Liver (tissue), 9 donors: ENCODE measurements around the gene CIPC. TPM values are rescaled to one million over a fixed set of nuclear protein-coding genes. Genes with fewer than 3 reads are reported as not detected.

Experiments
- DNase-seq: peaks from one replicate; pipeline ENCODE4 v3.0.0-alpha.2; 2017; ENCODE audit warnings: low spot score
- H3K27ac ChIP-seq, 2 donors: one replicate each; pipeline ENCODE4 v1.7.0; 2013; ENCODE audit warnings: inconsistent platforms in 2 of 2, low read length in 2 of 2, control low read depth in 1 of 2, low read depth in 1 of 2, mild to moderate bottlenecking in 1 of 2
- H3K27me3 ChIP-seq, 4 donors: one replicate each; pipeline versions ENCODE4 v1.6.1 to v1.7.0; 2013; ENCODE audit warnings: low read length in 3 of 4, inconsistent platforms in 1 of 4, mild to moderate bottlenecking in 1 of 4, moderate library complexity in 1 of 4; ENCODE audit not compliant: control insufficient read depth in 4 of 4, insufficient read depth in 4 of 4
- H3K36me3 ChIP-seq, 4 donors: one replicate each; pipeline versions ENCODE4 v1.6.1 to v1.7.0; 2013; ENCODE audit warnings: low read length in 3 of 4, mild to moderate bottlenecking in 3 of 4, low read depth in 1 of 4, moderate library complexity in 1 of 4; ENCODE audit not compliant: control insufficient read depth in 4 of 4, insufficient read depth in 3 of 4
- H3K4me1 ChIP-seq, 4 donors: one replicate each; pipeline versions ENCODE4 v1.6.1 to v1.7.0; 2013; ENCODE audit warnings: low read length in 3 of 4, mild to moderate bottlenecking in 3 of 4, moderate library complexity in 1 of 4; ENCODE audit not compliant: control insufficient read depth in 4 of 4, insufficient read depth in 4 of 4
- H3K4me3 ChIP-seq, 3 donors: one replicate each; pipeline versions ENCODE4 v1.6.1 to v1.7.0; 2013; ENCODE audit warnings: low read length in 3 of 3, control low read depth in 1 of 3, low read depth in 1 of 3, mild to moderate bottlenecking in 1 of 3
- H3K9ac ChIP-seq, 2 donors: one replicate each; pipeline ENCODE4 v1.7.0; 2013; ENCODE audit warnings: low read length in 2 of 2, mild to moderate bottlenecking in 2 of 2, moderate library complexity in 2 of 2, control low read depth in 1 of 2, low read depth in 1 of 2
- H3K9me3 ChIP-seq, 4 donors: one replicate each; pipeline versions ENCODE4 v1.6.1 to v1.7.0; 2013; ENCODE audit warnings: low read length in 3 of 4; ENCODE audit not compliant: control insufficient read depth in 4 of 4
- CTCF ChIP-seq: fragments of 150-350 bp; IDR thresholded peaks from 2 replicates; pipeline ENCODE4 v1.5.1; 2017; ENCODE audit warnings: improper control_type of control experiment, low read depth, low read length; ENCODE audit not compliant: missing input control
- EGR1 ChIP-seq, 2 donors: IDR thresholded peaks; 2 replicates each; pipeline ENCODE4 v1.6.1; 2016 to 2018; ENCODE audit warnings: antibody characterized with exemption in 2 of 2, low read depth in 2 of 2
- GABPA ChIP-seq, 2 donors: IDR thresholded peaks in 1 of 2; conservative IDR thresholded peaks in 1 of 2; 2 replicates each; pipeline ENCODE4 v1.6.1; 2016; ENCODE audit warnings: antibody characterized with exemption in 2 of 2, mild to moderate bottlenecking in 1 of 2, moderate library complexity in 1 of 2
- HNF4A ChIP-seq, 2 donors: conservative IDR thresholded peaks; 2 replicates each; pipeline ENCODE4 v1.6.1; 2016; ENCODE audit warnings: antibody characterized with exemption in 2 of 2, mild to moderate bottlenecking in 2 of 2
- HNF4G ChIP-seq: IDR thresholded peaks from 2 replicates; pipeline ENCODE4 v1.6.1; 2016; ENCODE audit warnings: antibody characterized with exemption
- JUND ChIP-seq, 2 donors: IDR thresholded peaks; 2 replicates each; pipeline ENCODE4 v1.6.1; 2016; ENCODE audit warnings: antibody characterized with exemption in 2 of 2
- NR2F2 ChIP-seq: IDR thresholded peaks from 2 replicates; pipeline ENCODE4 v1.6.1; 2016; ENCODE audit warnings: antibody characterized with exemption
- SP1 ChIP-seq: IDR thresholded peaks from 2 replicates; pipeline ENCODE4 v1.6.1; 2018; ENCODE audit warnings: antibody characterized with exemption, mild to moderate bottlenecking
- TAF1 ChIP-seq: conservative IDR thresholded peaks from 2 replicates; pipeline ENCODE4 v1.6.1; 2016; ENCODE audit warnings: antibody characterized with exemption, mild to moderate bottlenecking
- ZBTB33 ChIP-seq: IDR thresholded peaks from 2 replicates; pipeline ENCODE4 v1.6.1; 2016; ENCODE audit warnings: antibody characterized with exemption
- WGBS: extraction: QIAGEN DNeasy Blood & Tissue Kit; methylation state at CpG from one replicate; pipeline ENCODE4 v1.1.7; 2013; 5-methylcytosine and 5-hydroxymethylcytosine counted together
- polyA plus RNA-seq, 2 donors: library from polyadenylated mRNA; stranded (reverse) in 1 of 2; unstranded in 1 of 2; fragments of 200-250 nt in 1 of 2; fragments of >200 nt in 1 of 2; fragmentation: Nextera tagmentation in 1 of 2; extraction: Ambion mirVana in 1 of 2; gene quantifications; one replicate each; pipeline versions ENCODE4 v1.2.1 to v1.2.3, GENCODE V29; 2013 to 2015
- total RNA-seq, 2 donors: library from RNA; depleted of rRNA; stranded (reverse); fragments of >200 nt; gene quantifications; one replicate each; pipeline ENCODE4 v1.2.3, GENCODE V29; 2014
- donor health status: healthy.
- donor health status: healthy.
- donor health status: healthy.
- donor health status: healthy.
- donor health status: healthy.

CIPC gene
- total and polyA plus RNA-seq, 4 donors = 5.2 to 17.8 (median 6.7) TPM

- H3K4me3 ChIP-seq = no peak overlapping the region
- H3K36me3 ChIP-seq = no peaks in the 10 kb centered on the region
- TF ChIP-seq EGR1 (IDR thresholded peaks at IDR 0.05; ENCODE audit: low read depth in 2 of 2) = no peak
- TF ChIP-seq JUND (IDR thresholded peaks at IDR 0.05) = no peak
- TF ChIP-seq HNF4G = no peak
- TF ChIP-seq NR2F2 = no peak
- TF ChIP-seq GABPA (IDR thresholded peaks at IDR 0.05 in 1 of 2, conservative IDR thresholded peaks at IDR 0.05 in 1 of 2) = no peak
- TF ChIP-seq ZBTB33 = no peak
- TF ChIP-seq HNF4A (conservative IDR thresholded peaks at IDR 0.05) = no peak
- no peak for TF ChIP-seq TAF1
- TF ChIP-seq CTCF = no peak
- H3K4me1 ChIP-seq = no peaks in the 10 kb centered on the region
- DNase-seq = no peak
- WGBS = 87% methylated on average over 3 of the region's 3 CpGs
- H3K27ac ChIP-seq = no peak overlapping the region
- no peaks in the 10 kb centered on the region for H3K27me3 ChIP-seq
- H3K9me3 ChIP-seq = no peaks in the 10 kb centered on the region
- H3K9ac ChIP-seq = no peak overlapping the region
Observed at GRCh38 chr14:77062261-77062660, 35.8 kb upstream of the CIPC start.

- H3K4me1 ChIP-seq = peaks cover 0 to 3% (median 0%) of the 10 kb centered on the region in 4 donors
- no peaks in the 10 kb centered on the region for H3K36me3 ChIP-seq
- TF ChIP-seq HNF4A (conservative IDR thresholded peaks at IDR 0.05) (no peak), HNF4G (no peak), EGR1 (IDR thresholded peaks at IDR 0.05; ENCODE audit: low read depth in 2 of 2) (no peak), CTCF (no peak), SP1 (no peak), NR2F2 (no peak)
- no peaks in the 10 kb centered on the region for H3K27me3 ChIP-seq
- no peak overlapping the region for H3K9ac ChIP-seq
- WGBS = 82% methylated on average over 10 of the region's 10 CpGs
- H3K4me3 ChIP-seq = no peak overlapping the region
- no peak overlapping the region for H3K27ac ChIP-seq
- no peaks in the 10 kb centered on the region for H3K9me3 ChIP-seq
- no peak for DNase-seq
Observed at GRCh38 chr14:77063571-77064171, 34.4 kb upstream of the CIPC start.
